Subcutaneous adipose tissue (tissue), 4 donors: ENCODE results near the gene ZMYND15. TPM values are rescaled to one million over a fixed set of nuclear protein-coding genes. Genes with fewer than 3 reads are reported as not detected.

Source experiments
- CTCF ChIP-seq: fragments of 450-650 bp; IDR thresholded peaks from one replicate; pipeline ENCODE4 v1.5.1; 2016; ENCODE audit warnings: low read depth, mild to moderate bottlenecking, control low read depth, antibody characterized with exemption, moderate library complexity
- total RNA-seq, 4 donors: library from RNA; depleted of rRNA; stranded (reverse); fragments of >200 nt; gene quantifications; one replicate each; pipeline ENCODE4 v1.1.0, GENCODE V29; 2016

ZMYND15 gene
- total RNA-seq, 4 donors from 2014 or later: 0.65 to 4.6 (median 1.0) TPM

DNA sequence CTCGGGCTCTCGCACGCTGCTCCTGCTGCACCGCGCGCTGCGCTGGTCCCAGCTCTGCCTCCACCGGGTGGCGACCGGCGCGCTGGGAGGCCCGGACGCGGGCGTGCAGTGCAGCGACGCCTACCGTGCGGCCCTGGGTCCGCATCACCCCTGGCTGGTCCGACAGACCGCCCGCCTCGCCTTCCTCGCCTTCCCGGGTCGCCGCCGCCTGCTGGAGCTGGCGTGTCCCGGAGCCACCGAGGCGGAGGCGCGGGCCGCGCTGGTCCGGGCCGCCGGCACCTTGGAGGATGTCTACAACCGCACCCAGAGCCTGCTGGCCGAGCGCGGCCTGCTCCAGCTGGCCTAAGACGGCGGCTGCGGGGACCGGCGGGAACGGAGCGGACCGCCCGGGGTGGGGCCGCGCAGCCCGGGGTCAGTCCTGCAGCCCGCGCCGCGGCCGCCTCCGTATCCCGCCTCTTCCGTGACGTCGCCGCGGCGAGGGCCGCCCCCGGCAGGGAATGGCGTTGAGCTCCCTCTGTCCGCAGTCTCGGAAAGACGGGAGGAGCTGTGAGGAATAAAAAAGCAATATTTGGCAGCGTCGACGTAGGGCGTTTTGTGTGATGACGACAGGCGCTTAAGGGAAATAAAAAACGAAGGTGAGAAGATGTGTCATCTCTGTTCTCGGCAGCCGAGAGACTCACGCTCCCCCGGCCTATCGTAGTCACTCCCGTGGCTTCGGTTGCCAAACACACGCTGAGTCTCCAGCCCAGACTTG is 50.5 kb downstream of the ZMYND15 start:
- no peak for TF ChIP-seq CTCF

DNA sequence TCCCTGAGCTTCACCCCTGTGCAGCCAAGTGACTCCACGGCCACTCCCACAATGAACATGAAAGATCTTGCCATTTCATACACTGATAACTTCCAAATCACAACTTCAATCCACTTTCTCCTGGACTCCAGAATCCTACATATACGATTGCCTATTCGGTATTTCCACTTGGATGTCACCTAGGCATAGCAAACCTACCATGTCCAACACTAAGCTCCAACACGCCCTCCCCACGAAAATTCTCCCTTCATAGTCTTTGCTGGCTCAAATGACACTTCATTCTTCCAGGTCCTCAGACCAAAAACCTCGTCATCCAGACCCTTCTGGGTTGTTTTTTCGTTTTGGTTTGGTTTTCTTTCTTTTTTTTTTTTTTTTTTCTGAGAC is 51.1 kb downstream of the ZMYND15 start:
- TF ChIP-seq CTCF: no peak

DNA sequence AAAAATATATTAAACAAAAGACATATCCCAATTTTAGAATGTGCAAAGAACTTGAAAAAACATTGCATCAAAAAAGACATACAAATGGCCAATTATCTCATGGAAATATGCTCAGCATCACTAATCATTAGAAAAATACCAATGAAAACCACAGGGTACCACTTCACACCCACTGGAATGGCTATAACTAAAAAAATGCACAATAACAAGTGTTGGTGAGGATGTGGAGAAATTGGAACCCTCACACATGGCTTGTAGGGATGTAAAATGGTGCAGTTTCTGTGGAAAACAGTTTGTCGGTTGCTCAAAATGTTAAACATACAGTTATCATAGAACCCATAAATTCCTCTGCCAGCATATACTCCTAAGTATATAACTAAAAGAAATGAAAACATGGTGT is 55.5 kb downstream of the ZMYND15 start:
- TF ChIP-seq CTCF: no peak

Other genes starting within 250 kb of the ZMYND15 start
- 10 to 100 TPM in 3 of 4 donors, 1 to 10 TPM in 1; 3.2 to 31.8 (median 13.4) TPM for gene SPNS2, start 241.0 kb upstream of the ZMYND15 start, total RNA-seq
- 10 to 100 TPM; 16.5 to 34.7 (median 28.7) TPM for gene MYBBP1A, start 184.4 kb upstream of the ZMYND15 start, total RNA-seq
- gene GGT6, start 179.3 kb upstream of the ZMYND15 start, total RNA-seq: not detected
- gene SMTNL2, start 155.3 kb upstream of the ZMYND15 start, total RNA-seq: 1 to 10 TPM in 2 of 4 donors, not detected in 2; 1.5 TPM
- gene ALOX15, start 98.2 kb upstream of the ZMYND15 start, total RNA-seq: 1 to 10 TPM in 1 of 4 donors, not detected in 3; 3.3 TPM
- gene PELP1, start 35.7 kb upstream of the ZMYND15 start, total RNA-seq: 10 to 100 TPM; 12.9 to 22.5 (median 20.4) TPM
- 100 to 1,000 TPM in 1 of 4 donors, 10 to 100 TPM in 3; 36.2 to 138 (median 52.8) TPM for gene ARRB2, start 29.2 kb upstream of the ZMYND15 start, total RNA-seq
- 10 to 100 TPM; 16.3 to 29.6 (median 24.2) TPM for gene MED11, start 8.4 kb upstream of the ZMYND15 start, total RNA-seq
- gene CXCL16, start 95 bp downstream of the ZMYND15 start, total RNA-seq: 100 to 1,000 TPM in 1 of 4 donors, 10 to 100 TPM in 1, 1 to 10 TPM in 2; 9.0 to 108 (median 12.9) TPM
- not detected for gene TM4SF5, start 32.1 kb downstream of the ZMYND15 start, total RNA-seq
- gene VMO1, start 46.5 kb downstream of the ZMYND15 start, total RNA-seq: 10 to 100 TPM in 1 of 4 donors, 1 to 10 TPM in 2, not detected in 1; 4.6 to 54.9 (median 5.7) TPM
- gene GLTPD2, start 49.1 kb downstream of the ZMYND15 start, total RNA-seq: not detected
- 100 to 1,000 TPM; 114 to 187 (median 124) TPM for gene PSMB6, start 56.3 kb downstream of the ZMYND15 start, total RNA-seq
- gene PLD2, start 67.3 kb downstream of the ZMYND15 start, total RNA-seq: 10 to 100 TPM; 12.6 to 25.0 (median 18.1) TPM
- 10 to 100 TPM; 12.9 to 61.0 (median 28.2) TPM for gene MINK1, start 93.5 kb downstream of the ZMYND15 start, total RNA-seq
- 1 to 10 TPM in 2 of 4 donors, under 1 TPM in 2; 0.38 to 2.2 (median 0.87) TPM for gene C17orf107, start 159.7 kb downstream of the ZMYND15 start, total RNA-seq
- under 1 TPM; 0.34 to 0.94 (median 0.46) TPM for gene CHRNE, start 163.3 kb downstream of the ZMYND15 start, total RNA-seq
- not detected for gene GP1BA, start 192.4 kb downstream of the ZMYND15 start, total RNA-seq
- gene SLC25A11, start 200.2 kb downstream of the ZMYND15 start, total RNA-seq: 10 to 100 TPM; 25.3 to 85.5 (median 27.9) TPM
- gene RNF167, start 200.4 kb downstream of the ZMYND15 start, total RNA-seq: 10 to 100 TPM; 21.7 to 42.0 (median 31.0) TPM
- 100 to 1,000 TPM; 244 to 584 (median 435) TPM for gene PFN1, start 208.7 kb downstream of the ZMYND15 start, total RNA-seq
- 1 to 10 TPM; 2.3 to 8.3 (median 3.8) TPM for gene ENO3, start 211.3 kb downstream of the ZMYND15 start, total RNA-seq
- gene SPAG7, start 228.0 kb downstream of the ZMYND15 start, total RNA-seq: 10 to 100 TPM; 37.5 to 67.6 (median 54.1) TPM
- 10 to 100 TPM; 11.4 to 21.9 (median 17.5) TPM for gene CAMTA2, start 247.8 kb downstream of the ZMYND15 start, total RNA-seq